Upper lobe of left lung (tissue), 6 donors: ENCODE data around the gene FAM13A. TPM values are rescaled to one million over a fixed set of nuclear protein-coding genes. Genes with fewer than 3 reads are reported as not detected.

Source experiments
- ATAC-seq, 2 donors: fragments of 200-7000 bp; cut with Tn5 transposase; one replicate each; pipeline ENCODE4 v1.9.1; 2022; ENCODE audit warnings: mild to moderate bottlenecking in 2 of 2, moderate library complexity in 2 of 2; ENCODE audit not compliant: low FRiP score in 2 of 2
- DNase-seq, 2 donors: peaks; one replicate each; pipeline ENCODE4 v3.0.0-alpha.2; 2019 to 2020
- H3K27ac ChIP-seq, 4 donors: fragments of 200-600 bp; sonication (generic); one replicate each; pipeline ENCODE4 v1.5.1; 2016 to 2019
- H3K27me3 ChIP-seq, 4 donors: fragments of 200-600 bp; sonication (generic); one replicate each; pipeline ENCODE4 v1.5.1; 2017 to 2019
- H3K36me3 ChIP-seq, 4 donors: fragments of 200-600 bp; sonication (generic); one replicate each; pipeline ENCODE4 v1.5.1; 2016 to 2019
- H3K4me1 ChIP-seq, 4 donors: fragments of 200-600 bp; sonication (generic); one replicate each; pipeline ENCODE4 v1.5.1; 2018 to 2019
- H3K4me3 ChIP-seq, 4 donors: fragments of 200-600 bp; sonication (generic); one replicate each; pipeline ENCODE4 v1.5.1; 2017 to 2019; ENCODE audit warnings: mild to moderate bottlenecking in 2 of 4, moderate library complexity in 1 of 4
- H3K9me3 ChIP-seq, 4 donors: fragments of 200-600 bp; sonication (generic); one replicate each; pipeline ENCODE4 v1.5.1; 2018 to 2019
- CTCF ChIP-seq, 6 experiments: fragments of 450-650 bp in 4 of 6; fragments of 200-600 bp in 2 of 6; sonication (generic) in 2 of 6; IDR thresholded peaks; one replicate each; pipeline ENCODE4 v1.5.1; 2016 to 2019; ENCODE audit warnings: antibody characterized with exemption in 6 of 6
- EP300 ChIP-seq, 4 donors: sonication (generic); formaldehyde crosslinking; IDR thresholded peaks; one replicate each; pipeline ENCODE4 v1.5.1; 2017; ENCODE audit warnings: antibody characterized with exemption in 4 of 4, control low read depth in 2 of 4
- POLR2A ChIP-seq, 4 donors: fragments of 450-650 bp; IDR thresholded peaks; one replicate each; pipeline ENCODE4 v1.5.1; 2016 to 2017; ENCODE audit warnings: antibody characterized with exemption in 4 of 4, mild to moderate bottlenecking in 2 of 4
- POLR2AphosphoS5 ChIP-seq, 2 donors: sonication (generic); formaldehyde crosslinking; IDR thresholded peaks; one replicate each; pipeline ENCODE4 v1.5.1; 2017; ENCODE audit warnings: antibody characterized with exemption in 2 of 2
- WGBS, 2 donors: methylation state at CpG; one replicate each; pipeline ENCODE4 v1.1.5; 2017 to 2018; 5-methylcytosine and 5-hydroxymethylcytosine counted together
- total RNA-seq, 6 donors: library from RNA; depleted of rRNA in 4 of 6; stranded (reverse); fragments of >200 nt in 4 of 6; gene quantifications; one replicate each; pipeline versions ENCODE4 v1.1.0 to v1.2.1, GENCODE V29; 2016 to 2021
- donor health status: DM: no; HTN: no; CAD: no; lungs with moderate emphysema.
- donor health status: DM: no; HTN: yes; CAD: no; lungs with severe emphysema.

The FAM13A gene
- total RNA-seq, 6 donors from 2014 or later: 15.8 to 173 (median 34.1) TPM

- ATAC-seq (no peak), DNase-seq (no peak)
- Histone ChIP-seq H3K9me3 (no peaks in the 10 kb centered on the region), H3K27me3 (no peaks in the 10 kb centered on the region), H3K4me1 (peaks cover 0 to 8% (median 0%) of the 10 kb centered on the region in 4 donors), H3K4me3 (no peak overlapping the region), H3K36me3 (peaks cover 3 to 27% (median 7%) of the 10 kb centered on the region in 4 donors), H3K27ac (no peak overlapping the region)
- TF ChIP-seq EP300 (IDR thresholded peaks at IDR 0.05) (no peak), POLR2AphosphoS5 (IDR thresholded peaks at IDR 0.05) (no peak), CTCF (IDR thresholded peaks at IDR 0.05) (no peak), POLR2A (IDR thresholded peaks at IDR 0.05) (no peak)
- WGBS, 2 donors: 94 to 96% methylated on average over 1 of the region's 1 CpG
Measured at GRCh38 chr4:88755454-88755853, 301.5 kb downstream of the FAM13A start.

GRCh38 chr4:88754796-88755195, 302.2 kb downstream of the FAM13A start:
- no peaks in the 10 kb centered on the region for H3K9me3 ChIP-seq
- TF ChIP-seq EP300 (IDR thresholded peaks at IDR 0.05) (no peak), CTCF (IDR thresholded peaks at IDR 0.05) (no peak), POLR2AphosphoS5 (IDR thresholded peaks at IDR 0.05) (no peak), POLR2A (IDR thresholded peaks at IDR 0.05) (no peak)
- ATAC-seq (no peak), DNase-seq (no peak)
- H3K4me1 ChIP-seq: peaks cover 0 to 6% (median 0%) of the 10 kb centered on the region in 4 donors
- H3K4me3 ChIP-seq: no peak overlapping the region
- 95 to 98% methylated on average over 3 of the region's 3 CpGs for WGBS, 2 donors
- no peak overlapping the region for H3K27ac ChIP-seq
- H3K36me3 ChIP-seq: peaks cover 4 to 34% (median 14%) of the 10 kb centered on the region in 4 donors
- H3K27me3 ChIP-seq: no peaks in the 10 kb centered on the region

GRCh38 chr4:88753658-88754571, 303.1 kb downstream of the FAM13A start:
- Histone ChIP-seq H3K36me3 (peaks cover 12 to 43% (median 22%) of the 10 kb centered on the region in 4 donors), H3K4me1 (no peaks in the 10 kb centered on the region), H3K9me3 (no peaks in the 10 kb centered on the region), H3K27ac (no peak overlapping the region), H3K27me3 (no peaks in the 10 kb centered on the region), H3K4me3 (no peak overlapping the region)
- WGBS, 2 donors: 71 to 81% methylated on average over 7 of the region's 7 CpGs
- no peak for DNase-seq
- ATAC-seq: no peak
- no peak for TF ChIP-seq CTCF (IDR thresholded peaks at IDR 0.05)
- TF ChIP-seq POLR2A (IDR thresholded peaks at IDR 0.05): no peak
- no peak for TF ChIP-seq EP300 (IDR thresholded peaks at IDR 0.05)
- no peak for TF ChIP-seq POLR2AphosphoS5 (IDR thresholded peaks at IDR 0.05)

GRCh38 chr4:88752754-88753153, 304.2 kb downstream of the FAM13A start:
- 50 to 75% methylated on average over 2 of the region's 2 CpGs for WGBS, 2 donors
- Histone ChIP-seq H3K4me3 (no peak overlapping the region), H3K27me3 (no peaks in the 10 kb centered on the region), H3K36me3 (peaks cover 15 to 42% (median 31%) of the 10 kb centered on the region in 4 donors), H3K4me1 (no peaks in the 10 kb centered on the region), H3K9me3 (no peaks in the 10 kb centered on the region), H3K27ac (no peak overlapping the region)
- TF ChIP-seq POLR2A (IDR thresholded peaks at IDR 0.05) (no peak), CTCF (IDR thresholded peaks at IDR 0.05) (no peak), EP300 (IDR thresholded peaks at IDR 0.05) (no peak), POLR2AphosphoS5 (IDR thresholded peaks at IDR 0.05) (no peak)
- DNase-seq (no peak), ATAC-seq (no peak)
